NCI-H2196 (cell line): ENCODE measurements around the gene DDR1.

ENCODE experiments used
- DNase-seq: peaks from one replicate; lab custom pipeline; 2025; ENCODE audit not compliant: unreplicated experiment; lab: John Stamatoyannopoulos, UW

DDR1 gene

GRCh38 chr6:30945281-30945680 lies 61.0 kb downstream of the DDR1 start:
- no peak for DNase-seq

DNA sequence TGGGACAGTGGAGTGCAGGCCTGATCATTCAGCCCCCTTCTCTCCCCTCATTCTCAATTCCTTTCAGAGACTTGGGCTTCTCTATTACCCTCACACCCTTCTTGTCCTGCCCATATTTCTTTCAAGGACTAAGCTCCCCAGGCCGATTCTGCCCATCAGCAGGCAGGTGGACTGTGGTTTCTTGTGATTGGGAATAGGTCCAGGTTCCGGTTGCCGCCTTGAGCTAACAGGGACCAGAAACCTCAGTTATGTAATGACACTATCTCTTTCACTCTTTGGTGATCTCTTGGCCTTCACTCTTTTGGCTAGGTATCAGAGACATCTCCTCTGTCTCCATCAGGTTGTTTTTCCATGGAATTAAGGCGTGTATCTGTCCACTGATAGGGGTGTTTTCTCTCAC lies 62.9 kb downstream of the DDR1 start:
- DNase-seq: no peak

DNA sequence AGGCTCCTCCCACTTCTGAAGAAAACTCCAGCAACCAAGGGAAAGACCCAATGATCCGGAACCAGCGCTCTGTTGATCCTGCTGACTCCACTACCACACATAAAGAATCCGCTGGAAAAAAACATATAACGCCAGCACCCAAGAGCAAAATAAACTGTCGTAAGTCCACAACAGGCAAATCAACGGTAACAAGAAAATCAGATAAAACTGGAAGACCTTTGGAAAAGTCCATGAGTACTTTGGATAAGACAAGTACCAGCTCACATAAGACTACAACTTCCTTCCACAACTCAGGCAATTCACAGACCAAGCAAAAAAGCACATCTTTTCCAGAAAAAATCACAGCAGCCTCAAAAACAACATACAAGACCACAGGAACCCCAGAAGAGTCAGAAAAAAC lies 64.5 kb downstream of the DDR1 start:
- DNase-seq: no peak
